ENCODE results near the gene MYO5B. TPM values are rescaled to one million over a fixed set of nuclear protein-coding genes. Genes with fewer than 3 reads are reported as not detected.

Gene MYO5B
- polyA plus RNA-seq, 1 of the 3 experiments (the other 2 are of a cell fraction), result 1.3 TPM

- TF ChIP-seq RXRA (IDR thresholded peaks at IDR 0.05; ENCODE audit: borderline replicate concordance, low read depth) (no peak), NRF1 (IDR thresholded peaks at IDR 0.05; ENCODE audit: low read depth, low read length) (no peak), EP300 (IDR thresholded peaks at IDR 0.05; ENCODE audit: borderline replicate concordance in 1 of 2, low read depth in 1 of 2, low read length in 1 of 2) (no peak), RFX5 (IDR thresholded peaks at IDR 0.05; ENCODE audit: low read length) (no peak), PBX3 (IDR thresholded peaks at IDR 0.05) (no peak), NFIC (IDR thresholded peaks at IDR 0.05; ENCODE audit: borderline replicate concordance) (no peak), FOXJ3 (CRISPR knock-in tag; IDR thresholded peaks at IDR 0.05) (no peak)
Measured at GRCh38 chr18:50072146-50072545, 122.8 kb downstream of the MYO5B start (continued).

DNA sequence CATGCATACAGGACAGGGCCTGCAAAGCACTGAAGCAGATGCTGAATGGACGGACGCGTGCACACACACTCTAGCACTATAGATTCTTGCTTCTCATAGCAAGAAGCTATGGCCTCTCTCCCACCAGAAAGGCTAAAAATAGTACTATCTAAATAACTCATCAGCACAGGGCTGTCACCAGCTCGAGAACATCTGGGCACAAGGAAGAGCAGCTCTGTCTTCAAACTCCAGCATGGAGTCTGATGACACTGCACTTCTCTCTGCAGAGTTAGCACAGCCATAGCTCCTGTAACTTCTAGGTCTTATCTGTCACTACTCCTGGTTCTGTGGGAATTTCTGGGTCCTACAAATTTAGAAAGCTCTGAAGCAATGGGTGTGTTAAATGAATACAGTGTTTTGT is 123.5 kb downstream of the MYO5B start:
- no peak overlapping the region for H2AFZ ChIP-seq (ENCODE audit: low read depth)
- no peak overlapping the region for H3K9ac ChIP-seq
- no peaks in the 10 kb centered on the region for H3F3A ChIP-seq (replicated peaks; ENCODE audit: insufficient read depth)
- CTCF ChIA-PET, result interaction anchor here (0.5 to 1.1 kb wide), 3 partner anchors 44 to 1485 kb away, joined by 3 read pairs; no protein-coding TSS in a partner anchor
- WGBS (ENCODE audit: low lambda C conversion rate), result 72% methylated on average over 4 of the region's 4 CpGs
- TF ChIP-seq RCOR1 (IDR thresholded peaks at IDR 0.05; ENCODE audit: low read length), result no peak
- no peak for TF ChIP-seq SIN3A (IDR thresholded peaks at IDR 0.05; ENCODE audit: borderline replicate concordance, low read depth, low read length)
- TF ChIP-seq GATA2 (CRISPR knock-in tag; IDR thresholded peaks at IDR 0.05), result no peak
- no peak for TF ChIP-seq PBX3 (IDR thresholded peaks at IDR 0.05)
- no peak for TF ChIP-seq RXRA (IDR thresholded peaks at IDR 0.05; ENCODE audit: borderline replicate concordance, low read depth)
- no peak for TF ChIP-seq EP300 (IDR thresholded peaks at IDR 0.05; ENCODE audit: borderline replicate concordance in 1 of 2, low read depth in 1 of 2, low read length in 1 of 2)
- TF ChIP-seq GABPA (IDR thresholded peaks at IDR 0.05; ENCODE audit: low read depth), result no peak
- TF ChIP-seq EZH2phosphoT487 (IDR thresholded peaks at IDR 0.05; ENCODE audit: borderline replicate concordance, low read depth), result no peak
- no peak for TF ChIP-seq CHD2 (IDR thresholded peaks at IDR 0.05; ENCODE audit: low read length, partially characterized antibody)
- no peak for TF ChIP-seq MXI1 (IDR thresholded peaks at IDR 0.05; ENCODE audit: low read depth, low read length)
- TF ChIP-seq, protein P1, sequence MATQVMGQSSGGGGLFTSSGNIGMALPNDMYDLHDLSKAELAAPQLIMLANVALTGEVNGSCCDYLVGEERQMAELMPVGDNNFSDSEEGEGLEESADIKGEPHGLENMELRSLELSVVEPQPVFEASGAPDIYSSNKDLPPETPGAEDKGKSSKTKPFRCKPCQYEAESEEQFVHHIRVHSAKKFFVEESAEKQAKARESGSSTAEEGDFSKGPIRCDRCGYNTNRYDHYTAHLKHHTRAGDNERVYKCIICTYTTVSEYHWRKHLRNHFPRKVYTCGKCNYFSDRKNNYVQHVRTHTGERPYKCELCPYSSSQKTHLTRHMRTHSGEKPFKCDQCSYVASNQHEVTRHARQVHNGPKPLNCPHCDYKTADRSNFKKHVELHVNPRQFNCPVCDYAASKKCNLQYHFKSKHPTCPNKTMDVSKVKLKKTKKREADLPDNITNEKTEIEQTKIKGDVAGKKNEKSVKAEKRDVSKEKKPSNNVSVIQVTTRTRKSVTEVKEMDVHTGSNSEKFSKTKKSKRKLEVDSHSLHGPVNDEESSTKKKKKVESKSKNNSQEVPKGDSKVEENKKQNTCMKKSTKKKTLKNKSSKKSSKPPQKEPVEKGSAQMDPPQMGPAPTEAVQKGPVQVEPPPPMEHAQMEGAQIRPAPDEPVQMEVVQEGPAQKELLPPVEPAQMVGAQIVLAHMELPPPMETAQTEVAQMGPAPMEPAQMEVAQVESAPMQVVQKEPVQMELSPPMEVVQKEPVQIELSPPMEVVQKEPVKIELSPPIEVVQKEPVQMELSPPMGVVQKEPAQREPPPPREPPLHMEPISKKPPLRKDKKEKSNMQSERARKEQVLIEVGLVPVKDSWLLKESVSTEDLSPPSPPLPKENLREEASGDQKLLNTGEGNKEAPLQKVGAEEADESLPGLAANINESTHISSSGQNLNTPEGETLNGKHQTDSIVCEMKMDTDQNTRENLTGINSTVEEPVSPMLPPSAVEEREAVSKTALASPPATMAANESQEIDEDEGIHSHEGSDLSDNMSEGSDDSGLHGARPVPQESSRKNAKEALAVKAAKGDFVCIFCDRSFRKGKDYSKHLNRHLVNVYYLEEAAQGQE (IDR thresholded peaks at IDR 0.05; ENCODE audit: low read depth, low read length), result no peak
- TF ChIP-seq RFX5 (IDR thresholded peaks at IDR 0.05; ENCODE audit: low read length), result no peak
- TF ChIP-seq USF2 (IDR thresholded peaks at IDR 0.05; ENCODE audit: borderline replicate concordance, low read depth, low read length), result no peak
- POLR2A ChIA-PET, result no interaction called here
- no peaks in the 10 kb centered on the region for H3K36me3 ChIP-seq (replicated peaks in 1 of 2; ENCODE audit: control insufficient read depth in 1 of 2, insufficient read depth in 2 of 2, low read length in 1 of 2)
- no peak overlapping the region for H3K4me2 ChIP-seq
- no peaks in the 10 kb centered on the region for H3K9me3 ChIP-seq
- H3K79me2 ChIP-seq (ENCODE audit: insufficient read depth), result no peaks in the 10 kb centered on the region
- no peaks in the 10 kb centered on the region for H3K4me1 ChIP-seq (ENCODE audit: control insufficient read depth in 1 of 2, insufficient read depth in 2 of 2, low read depth in 1 of 2, low read length in 1 of 2)
- no peaks in the 10 kb centered on the region; the same call in 1 of the 2 replicates for H3K27me3 ChIP-seq (ENCODE audit: insufficient read depth)
- H3K27ac ChIP-seq (ENCODE audit: low read depth in 2 of 2, low read length in 1 of 2), result no peak overlapping the region
- no peak for DNase-seq
- no peak overlapping the region for H3K4me3 ChIP-seq (ENCODE audit: low read depth in 2 of 2, low read length in 1 of 2)
- no peaks in the 10 kb centered on the region for H4K20me1 ChIP-seq (ENCODE audit: insufficient read depth)
- no peaks in the 10 kb centered on the region for H3K9me2 ChIP-seq

Data from SK-N-SH (cell line).